IMR-90 (cell line): Measurements from ENCODE around the gene TMEM53. TPM values are rescaled to one million over a fixed set of nuclear protein-coding genes. Genes with fewer than 3 reads are reported as not detected.

Experiments
- ATAC-seq: fragments of 200-7000 bp; cut with Tn5 transposase; 2 replicates; pipeline ENCODE4 v1.9.1; 2020; ENCODE audit warnings: low read depth, mild to moderate bottlenecking, moderate library complexity
- BruUV-seq: library from RNA; stranded (reverse); fragments of 400-500 nt; replicated peaks from 2 replicates; lab custom pipeline; 2021; lab: Mats Ljungman, UMichigan
- CTCF ChIA-PET: fragments of 300-600 bp; formaldehyde crosslinking; extraction: SDS; loops from one replicate; lab custom pipeline; 2021; ENCODE audit warnings: antibody characterized with exemption; lab: Yijun Ruan, JAX
- POLR2A ChIA-PET: fragments of 300-600 bp; sonication (Branson Sonifier 250); formaldehyde crosslinking; loops from one replicate; lab custom pipeline; 2022; ENCODE audit warnings: antibody characterized with exemption; ENCODE audit not compliant: unreplicated experiment; lab: Charles Lee
- DNase-seq: peaks from one replicate; pipeline ENCODE4 v3.0.0; 2013
- H2AFZ ChIP-seq: replicated peaks from 2 replicates; pipeline ENCODE3; 2013; ENCODE audit warnings: low read length, mild to moderate bottlenecking; ENCODE audit not compliant: poor library complexity
- H2AK5ac ChIP-seq: 2 replicates; pipeline ENCODE4 v1.6.1; 2013; ENCODE audit warnings: low read depth, low read length, inconsistent platforms
- H2AK9ac ChIP-seq: replicated peaks from 2 replicates; pipeline ENCODE3; 2013; ENCODE audit warnings: mild to moderate bottlenecking, low read depth, low read length, moderate library complexity; ENCODE audit not compliant: poor library complexity
- H2BK120ac ChIP-seq: 2 replicates; pipeline ENCODE4 v1.6.1; 2013; ENCODE audit warnings: low read depth, low read length, inconsistent platforms
- H2BK15ac ChIP-seq: 3 replicates; pipeline ENCODE4 v1.6.1; 2013; ENCODE audit warnings: low read depth, low read length, inconsistent platforms
- H2BK20ac ChIP-seq: 2 replicates; pipeline ENCODE4 v1.6.1; 2013; ENCODE audit warnings: low read depth, mild to moderate bottlenecking, inconsistent platforms, low read length, moderate library complexity
- H2BK5ac ChIP-seq: 2 replicates; pipeline ENCODE4 v1.6.1; 2013; ENCODE audit warnings: mild to moderate bottlenecking, low read depth, low read length, inconsistent platforms; ENCODE audit not compliant: poor library complexity, severe bottlenecking
- H3K14ac ChIP-seq: replicated peaks from 2 replicates; pipeline ENCODE4 v1.6.1; 2013; ENCODE audit warnings: low read depth, low read length, inconsistent platforms
- H3K18ac ChIP-seq: 2 replicates; pipeline ENCODE4 v1.6.1; 2013; ENCODE audit warnings: low read depth, low read length, control low read depth
- H3K23ac ChIP-seq: 2 replicates; pipeline ENCODE4 v1.6.1; 2013; ENCODE audit warnings: low read depth, low read length, inconsistent platforms
- H3K27ac ChIP-seq: 2 replicates; pipeline ENCODE4 v1.5.1; 2013; ENCODE audit warnings: mild to moderate bottlenecking, control low read depth, low read length; ENCODE audit not compliant: insufficient read depth
- H3K27me3 ChIP-seq: 2 replicates; pipeline ENCODE4 v1.6.1; 2013; ENCODE audit warnings: low read length; ENCODE audit not compliant: control insufficient read depth, insufficient read depth
- H3K36me3 ChIP-seq: 2 replicates; pipeline ENCODE4 v1.6.1; 2013; ENCODE audit warnings: low read length, mixed read lengths; ENCODE audit not compliant: control insufficient read depth, insufficient read depth
- H3K4ac ChIP-seq: 2 replicates; pipeline ENCODE4 v1.6.1; 2013; ENCODE audit warnings: low read depth, low read length, inconsistent platforms
- H3K4me1 ChIP-seq: 2 replicates; pipeline ENCODE4 v1.6.1; 2013; ENCODE audit warnings: low read length, mixed read lengths; ENCODE audit not compliant: control insufficient read depth, insufficient read depth
- H3K4me2 ChIP-seq: 2 replicates; pipeline ENCODE4 v1.6.1; 2013; ENCODE audit warnings: low read depth, mild to moderate bottlenecking, control low read depth, low read length, moderate library complexity
- H3K4me3 ChIP-seq: 2 replicates; pipeline ENCODE4 v1.5.1; 2013; ENCODE audit warnings: low read depth, mild to moderate bottlenecking, control low read depth, low read length, moderate library complexity; ENCODE audit not compliant: insufficient read depth
- H3K56ac ChIP-seq: 2 replicates; pipeline ENCODE4 v1.6.1; 2013; ENCODE audit warnings: low read length, inconsistent platforms; ENCODE audit not compliant: insufficient read depth; ENCODE audit errors: extremely low read depth
- H3K79me1 ChIP-seq, 2 experiments: 2 replicates each; pipeline ENCODE4 v1.6.1; 2013; ENCODE audit warnings: low read length in 2 of 2, inconsistent platforms in 1 of 2, low read depth in 1 of 2
- H3K9ac ChIP-seq: 2 replicates; pipeline ENCODE4 v1.6.1; 2013; ENCODE audit warnings: low read depth, low read length, control low read depth
- H3K9me1 ChIP-seq: 2 replicates; pipeline ENCODE4 v1.6.1; 2013; ENCODE audit warnings: low read length, inconsistent platforms; ENCODE audit not compliant: insufficient read depth
- H3K9me3 ChIP-seq: 2 replicates; pipeline ENCODE4 v1.6.1; 2013; ENCODE audit warnings: low read length; ENCODE audit not compliant: control insufficient read depth, insufficient read depth
- H4K20me1 ChIP-seq: 2 replicates; pipeline ENCODE4 v1.6.1; 2013; ENCODE audit warnings: low read length, inconsistent platforms; ENCODE audit not compliant: insufficient read depth
- H4K5ac ChIP-seq: 2 replicates; pipeline ENCODE4 v1.6.1; 2013; ENCODE audit warnings: mild to moderate bottlenecking, low read depth, low read length, control low read depth
- H4K8ac ChIP-seq, 2 experiments: 2 replicates each; pipeline ENCODE4 v1.6.1; 2013; ENCODE audit warnings: low read depth in 2 of 2, low read length in 2 of 2, control low read depth in 1 of 2, inconsistent platforms in 1 of 2
- H4K91ac ChIP-seq: 2 replicates; pipeline ENCODE4 v1.6.1; 2013; ENCODE audit warnings: low read depth, low read length, inconsistent platforms; ENCODE audit not compliant: insufficient read depth
- CEBPB ChIP-seq: IDR thresholded peaks from 2 replicates; pipeline ENCODE4 v1.6.1; 2012; ENCODE audit warnings: low read depth, low read length, improper control_type of control experiment
- POLR2A ChIP-seq: IDR thresholded peaks from 2 replicates; pipeline ENCODE4 v1.6.1; 2012; ENCODE audit warnings: mild to moderate bottlenecking, low read depth, low read length
- SMC3 ChIP-seq: fragments of 150-350 bp; IDR thresholded peaks from 2 replicates; pipeline ENCODE4 v1.6.1; 2016; ENCODE audit warnings: low read depth, mild to moderate bottlenecking, antibody characterized with exemption, low read length, moderate library complexity
- WGBS, 2 experiments: methylation state at CpG; one replicate each; pipeline versions ENCODE4 v1.1.5 to v1.1.7; 2013; ENCODE audit warnings: missing lambda C conversion rate in 2 of 2; ENCODE audit not compliant: insufficient read length in 1 of 2; ENCODE audit errors: extremely low coverage in 2 of 2; 5-methylcytosine and 5-hydroxymethylcytosine counted together
- dilution Hi-C: fragments of 300-500 bp; cut with HindIII; formaldehyde crosslinking; loops from one replicate; pipeline ENCODE4 v1.14.3; 2018; ENCODE audit warnings: low sequenced_read_pairs; ENCODE audit not compliant: unreplicated experiment
- in situ Hi-C: fragments of 300-500 bp; cut with MboI; formaldehyde crosslinking; loops from 3 replicates; pipeline ENCODE4 v1.14.3; 2019; ENCODE audit warnings: low sequenced_read_pairs, inconsistent platforms, mixed read lengths
- intact Hi-C: fragments of 100-400 bp; cut with micrococcal nuclease; formaldehyde crosslinking; loops from 2 replicates; pipeline ENCODE4 v1.10.0; 2022
- polyA plus RNA-seq, 3 experiments: library from polyadenylated mRNA; depleted of rRNA; stranded (reverse); fragments of >200 nt; gene quantifications; 2 replicates each; pipeline ENCODE4 v1.2.3, GENCODE V29; 2012; ENCODE audit warnings: low replicate concordance in 1 of 3
- total RNA-seq: library from RNA; depleted of rRNA; stranded (reverse); fragments of >200 nt; gene quantifications from 2 replicates; pipeline ENCODE4 v1.2.3, GENCODE V29; 2012

The TMEM53 gene
- total and polyA plus RNA-seq, 2 of the 4 experiments (the other 2 are of a cell fraction): 2.7 to 6.3 TPM

DNA sequence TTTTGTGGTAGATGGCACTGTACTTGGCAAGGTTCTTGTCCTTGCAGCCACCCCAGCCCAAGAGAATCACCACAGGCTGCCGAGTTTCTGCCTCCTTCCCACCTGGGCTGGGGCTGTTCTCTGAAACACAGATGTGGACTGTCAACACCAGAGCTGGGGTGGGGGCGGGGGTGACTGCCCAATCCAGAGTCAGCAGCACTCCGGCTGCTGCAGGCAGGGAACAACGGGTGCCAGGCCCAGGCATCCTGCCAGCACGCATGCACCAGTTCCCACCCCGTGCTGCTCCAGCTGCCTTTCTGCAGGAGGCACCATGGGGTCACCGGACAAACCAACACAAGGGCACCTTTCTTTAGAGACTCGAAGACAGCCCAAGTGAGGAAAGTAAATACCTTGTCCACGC, 14.1 kb downstream of the TMEM53 start:
- Histone ChIP-seq H2AFZ (peak overlapping the region; percentile 33), H3K4me1 (0 out of 2 replicates have a peak, but pooled peaks cover 2% of the 10 kb centered on the region), H3K27ac (no peak overlapping the region), H3K79me1 (no peaks in the 10 kb centered on the region), H4K91ac (no peak overlapping the region), H3K23ac (no peak overlapping the region), H2AK9ac (no peak overlapping the region), H3K27me3 (no peaks in the 10 kb centered on the region), H3K9me3 (no peaks in the 10 kb centered on the region), H4K20me1 (no peaks in the 10 kb centered on the region), H3K4me2 (no peak overlapping the region), H3K9me1 (no peaks in the 10 kb centered on the region), H3K9ac (no peak overlapping the region), H3K4me3 (no peak overlapping the region), H3K36me3 (no peaks in the 10 kb centered on the region), H2BK5ac (no peak overlapping the region), H3K4ac (no peak overlapping the region), H3K18ac (no peak overlapping the region), H4K5ac (no peak overlapping the region), H3K56ac (no peak overlapping the region), H3K14ac (no peak overlapping the region), H2BK15ac (no peak overlapping the region), H2BK120ac (no peak overlapping the region), H4K8ac (no peak overlapping the region), H2AK5ac (no peak overlapping the region), H2BK20ac (no peak overlapping the region)
- TF ChIP-seq POLR2A: no peak
- no peak for TF ChIP-seq SMC3
- TF ChIP-seq CEBPB: no peak
- intact Hi-C loops: no loop called here
- WGBS, 2 experiments: 20% methylated on average over 2 of the region's 9 CpGs; no CpG with 5 or more reads in 1 of the 2 experiments
- in situ Hi-C loops: no loop called here
- dilution Hi-C loops: no loop called here
- ATAC-seq (no peak), DNase-seq (no peak)
- POLR2A ChIA-PET: no interaction called here
- no TSS peak for BruUV-seq
- CTCF ChIA-PET: no interaction called here
